Measurements from ENCODE around the gene HSD17B14.

The HSD17B14 gene

GRCh38 chr19:48821633-48822032 lies 14.7 kb downstream of the HSD17B14 start:
- Histone ChIP-seq H3K27ac (ENCODE audit: low read depth, low read length) (no peak overlapping the region), H3K9me3 (ENCODE audit: insufficient read depth, low read depth, low read length) (0 out of 2 replicates have a peak, but pooled peaks cover 2% of the 10 kb centered on the region), H3K36me3 (ENCODE audit: insufficient read depth, low read length) (peaks cover 11% of the 10 kb centered on the region), H3K9ac (ENCODE audit: low read depth, low read length) (no peak overlapping the region), H3K4me1 (ENCODE audit: insufficient read depth, low read length) (no peaks in the 10 kb centered on the region), H3K4me3 (ENCODE audit: low read length) (no peak overlapping the region), H3K27me3 (ENCODE audit: insufficient read depth, low read length) (no peaks in the 10 kb centered on the region)
- WGBS: 77% methylated on average over 5 of the region's 5 CpGs

- Histone ChIP-seq H3K36me3 (ENCODE audit: insufficient read depth, low read length) (peaks cover 11% of the 10 kb centered on the region), H3K4me1 (ENCODE audit: insufficient read depth, low read length) (no peaks in the 10 kb centered on the region), H3K4me3 (ENCODE audit: low read length) (no peak overlapping the region), H3K27me3 (ENCODE audit: insufficient read depth, low read length) (no peaks in the 10 kb centered on the region), H3K27ac (ENCODE audit: low read depth, low read length) (no peak overlapping the region), H3K9me3 (ENCODE audit: insufficient read depth, low read depth, low read length) (0 out of 2 replicates have a peak, but pooled peaks cover 2% of the 10 kb centered on the region), H3K9ac (ENCODE audit: low read depth, low read length) (no peak overlapping the region)
- 83% methylated on average over 4 of the region's 4 CpGs for WGBS
These were observed 16.9 kb downstream of the HSD17B14 start for GRCh38 chr19:48819366-48819816.

GRCh38 chr19:48818234-48818820 lies 18.0 kb downstream of the HSD17B14 start:
- Histone ChIP-seq H3K4me1 (ENCODE audit: insufficient read depth, low read length) (0 out of 2 replicates have a peak, but pooled peaks cover 1% of the 10 kb centered on the region), H3K27ac (ENCODE audit: low read depth, low read length) (no peak overlapping the region), H3K4me3 (ENCODE audit: low read length) (no peak overlapping the region), H3K9ac (ENCODE audit: low read depth, low read length) (no peak overlapping the region), H3K27me3 (ENCODE audit: insufficient read depth, low read length) (no peaks in the 10 kb centered on the region), H3K36me3 (ENCODE audit: insufficient read depth, low read length) (peaks cover 11% of the 10 kb centered on the region), H3K9me3 (ENCODE audit: insufficient read depth, low read depth, low read length) (0 out of 2 replicates have a peak, but pooled peaks cover 2% of the 10 kb centered on the region)
- 83% methylated on average over 9 of the region's 9 CpGs for WGBS

- WGBS: 91% methylated on average over 5 of the region's 5 CpGs
- Histone ChIP-seq H3K4me3 (ENCODE audit: low read length) (no peak overlapping the region), H3K27me3 (ENCODE audit: insufficient read depth, low read length) (no peaks in the 10 kb centered on the region), H3K9me3 (ENCODE audit: insufficient read depth, low read depth, low read length) (0 out of 2 replicates have a peak, but pooled peaks cover 2% of the 10 kb centered on the region), H3K36me3 (ENCODE audit: insufficient read depth, low read length) (peaks cover 6% of the 10 kb centered on the region), H3K4me1 (ENCODE audit: insufficient read depth, low read length) (peaks cover 6% of the 10 kb centered on the region; the same call in 1 of the 2 replicates), H3K27ac (ENCODE audit: low read depth, low read length) (no peak overlapping the region), H3K9ac (ENCODE audit: low read depth, low read length) (no peak overlapping the region)
These were observed 18.6 kb downstream of the HSD17B14 start for GRCh38 chr19:48817585-48818124.

GRCh38 chr19:48815870-48816501 lies 20.3 kb downstream of the HSD17B14 start:
- no peaks in the 10 kb centered on the region for H3K9me3 ChIP-seq (ENCODE audit: insufficient read depth, low read depth, low read length)
- H3K9ac ChIP-seq (ENCODE audit: low read depth, low read length): no peak overlapping the region
- H3K27me3 ChIP-seq (ENCODE audit: insufficient read depth, low read length): no peaks in the 10 kb centered on the region
- no peak overlapping the region for H3K4me3 ChIP-seq (ENCODE audit: low read length)
- no peaks in the 10 kb centered on the region for H3K36me3 ChIP-seq (ENCODE audit: insufficient read depth, low read length)
- H3K4me1 ChIP-seq (ENCODE audit: insufficient read depth, low read length): peaks cover 6% of the 10 kb centered on the region; the same call in 1 of the 2 replicates
- WGBS: 81% methylated on average over 14 of the region's 14 CpGs
- H3K27ac ChIP-seq (ENCODE audit: low read depth, low read length): no peak overlapping the region

GRCh38 chr19:48814895-48815294 lies 21.4 kb downstream of the HSD17B14 start:
- H3K4me3 ChIP-seq (ENCODE audit: low read length): no peak overlapping the region
- H3K9ac ChIP-seq (ENCODE audit: low read depth, low read length): no peak overlapping the region
- peaks cover 9% of the 10 kb centered on the region; the same call in 1 of the 2 replicates for H3K4me1 ChIP-seq (ENCODE audit: insufficient read depth, low read length)
- no peak overlapping the region for H3K27ac ChIP-seq (ENCODE audit: low read depth, low read length)
- H3K27me3 ChIP-seq (ENCODE audit: insufficient read depth, low read length): peaks cover 3% of the 10 kb centered on the region
- H3K36me3 ChIP-seq (ENCODE audit: insufficient read depth, low read length): no peaks in the 10 kb centered on the region
- WGBS: 87% methylated on average over 6 of the region's 6 CpGs
- H3K9me3 ChIP-seq (ENCODE audit: insufficient read depth, low read depth, low read length): no peaks in the 10 kb centered on the region

GRCh38 chr19:48813123-48813913 lies 23.0 kb downstream of the HSD17B14 start:
- no peak overlapping the region for H3K9ac ChIP-seq (ENCODE audit: low read depth, low read length)
- no peaks in the 10 kb centered on the region for H3K36me3 ChIP-seq (ENCODE audit: insufficient read depth, low read length)
- 89% methylated on average over 21 of the region's 21 CpGs for WGBS
- no peak overlapping the region for H3K4me3 ChIP-seq (ENCODE audit: low read length)
- H3K9me3 ChIP-seq (ENCODE audit: insufficient read depth, low read depth, low read length): no peaks in the 10 kb centered on the region
- H3K27ac ChIP-seq (ENCODE audit: low read depth, low read length): no peak overlapping the region
- peaks cover 7% of the 10 kb centered on the region for H3K27me3 ChIP-seq (ENCODE audit: insufficient read depth, low read length)
- peaks cover 9% of the 10 kb centered on the region; the same call in 1 of the 2 replicates for H3K4me1 ChIP-seq (ENCODE audit: insufficient read depth, low read length)

GRCh38 chr19:48812094-48812929 lies 24.0 kb downstream of the HSD17B14 start:
- 2% methylated on average over 39 of the region's 39 CpGs for WGBS
- Histone ChIP-seq H3K27me3 (ENCODE audit: insufficient read depth, low read length) (peaks cover 7% of the 10 kb centered on the region), H3K36me3 (ENCODE audit: insufficient read depth, low read length) (no peaks in the 10 kb centered on the region), H3K9me3 (ENCODE audit: insufficient read depth, low read depth, low read length) (no peaks in the 10 kb centered on the region), H3K9ac (ENCODE audit: low read depth, low read length) (no peak overlapping the region), H3K4me3 (ENCODE audit: low read length) (peak overlapping the region; percentile 50), H3K4me1 (ENCODE audit: insufficient read depth, low read length) (peaks cover 14% of the 10 kb centered on the region; the same call in 1 of the 2 replicates), H3K27ac (ENCODE audit: low read depth, low read length) (peak overlapping the region; percentile 67; the same call in 1 of the 2 replicates)

- peak overlapping the region; percentile 65 for H3K9ac ChIP-seq (ENCODE audit: low read depth, low read length)
- H3K27me3 ChIP-seq (ENCODE audit: insufficient read depth, low read length): peaks cover 7% of the 10 kb centered on the region
- H3K4me1 ChIP-seq (ENCODE audit: insufficient read depth, low read length): peaks cover 20% of the 10 kb centered on the region
- 50% methylated on average over 7 of the region's 7 CpGs for WGBS
- H3K36me3 ChIP-seq (ENCODE audit: insufficient read depth, low read length): no peaks in the 10 kb centered on the region
- H3K4me3 ChIP-seq (ENCODE audit: low read length): peak overlapping the region; percentile 65
- H3K9me3 ChIP-seq (ENCODE audit: insufficient read depth, low read depth, low read length): no peaks in the 10 kb centered on the region
- peak overlapping the region; percentile 56; the same call in 1 of the 2 replicates for H3K27ac ChIP-seq (ENCODE audit: low read depth, low read length)
These were observed 26.1 kb downstream of the HSD17B14 start for GRCh38 chr19:48810151-48810550.

GRCh38 chr19:48807590-48808308 lies 28.5 kb downstream of the HSD17B14 start:
- Histone ChIP-seq H3K4me3 (ENCODE audit: low read length) (no peak overlapping the region), H3K9ac (ENCODE audit: low read depth, low read length) (no peak overlapping the region), H3K36me3 (ENCODE audit: insufficient read depth, low read length) (no peaks in the 10 kb centered on the region), H3K9me3 (ENCODE audit: insufficient read depth, low read depth, low read length) (no peaks in the 10 kb centered on the region), H3K27ac (ENCODE audit: low read depth, low read length) (peak overlapping the region; percentile 77; the same call in 1 of the 2 replicates), H3K4me1 (ENCODE audit: insufficient read depth, low read length) (peaks cover 15% of the 10 kb centered on the region), H3K27me3 (ENCODE audit: insufficient read depth, low read length) (peaks cover 7% of the 10 kb centered on the region)
- WGBS: 89% methylated on average over 13 of the region's 13 CpGs
